Fibroblast of gingiva (primary cell): Measurements from ENCODE around the gene CNFN.

Experiments used
- DNase-seq: peaks from one replicate; pipeline ENCODE4 v3.0.0-alpha.2; 2011; ENCODE audit warnings: low read depth

The CNFN gene

GRCh38 chr19:42389899-42390298, at the start of gene CNFN:
CNFN (minus strand) TSS chr19:42390297; CDS start chr19:42389037, 1,260 bp downstream.
- DNase-seq, result no peak

DNA sequence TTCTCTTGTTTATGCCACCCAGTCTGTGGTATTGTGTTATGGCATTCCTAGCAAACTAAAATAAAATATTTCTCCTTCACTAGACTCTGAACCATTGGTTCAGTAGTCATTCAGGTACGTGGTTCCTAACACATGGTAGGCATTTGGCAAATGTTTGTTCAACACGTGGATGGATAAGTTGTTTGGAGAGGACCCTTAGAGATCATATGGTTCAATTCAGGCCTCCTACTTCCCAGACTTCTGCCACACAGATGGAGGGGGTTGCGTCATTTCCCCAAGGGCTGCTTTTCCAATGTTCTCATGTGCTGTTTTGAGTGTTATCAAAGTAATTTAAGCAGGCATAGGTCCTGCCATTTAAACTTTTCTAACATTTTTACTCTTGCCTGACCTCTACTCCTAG, 45.9 kb upstream of the CNFN start:
- peak; percentile 82 for DNase-seq

- no peak for DNase-seq
Measured at GRCh38 chr19:42435316-42435715, 45.2 kb upstream of the CNFN start.

- DNase-seq, result peak; percentile 72
Measured at GRCh38 chr19:42433503-42434260, 43.6 kb upstream of the CNFN start.

- DNase-seq, result no peak
Measured at GRCh38 chr19:42431486-42431885, 41.4 kb upstream of the CNFN start.

- DNase-seq, result no peak
Measured at GRCh38 chr19:42428676-42429075, 38.6 kb upstream of the CNFN start.

DNA sequence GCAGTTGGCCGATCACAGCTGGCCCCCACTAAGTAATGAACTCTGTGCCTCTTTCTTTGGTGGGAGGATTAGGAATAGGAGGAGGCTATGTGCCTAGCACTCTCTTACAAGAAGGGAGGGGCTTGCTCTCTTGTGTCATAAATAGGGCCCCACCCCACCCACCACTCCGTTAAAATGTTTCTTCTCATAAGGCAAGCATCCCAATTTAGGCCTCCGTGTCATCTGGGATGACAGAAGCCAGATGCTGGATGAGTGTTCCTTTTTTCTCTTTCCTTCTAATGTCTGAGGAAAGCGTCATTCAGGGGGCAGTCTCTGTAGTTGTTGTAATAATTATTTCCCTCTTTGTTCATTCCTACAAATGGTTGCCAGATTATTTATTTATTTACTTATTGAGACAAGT, 37.2 kb upstream of the CNFN start, which contains the start of gene LIPE:
LIPE (minus strand) TSS at position 76 of the 400 bp plus-strand sequence. CDS start 239 bp downstream, outside the sequence.
- DNase-seq, result no peak

DNA sequence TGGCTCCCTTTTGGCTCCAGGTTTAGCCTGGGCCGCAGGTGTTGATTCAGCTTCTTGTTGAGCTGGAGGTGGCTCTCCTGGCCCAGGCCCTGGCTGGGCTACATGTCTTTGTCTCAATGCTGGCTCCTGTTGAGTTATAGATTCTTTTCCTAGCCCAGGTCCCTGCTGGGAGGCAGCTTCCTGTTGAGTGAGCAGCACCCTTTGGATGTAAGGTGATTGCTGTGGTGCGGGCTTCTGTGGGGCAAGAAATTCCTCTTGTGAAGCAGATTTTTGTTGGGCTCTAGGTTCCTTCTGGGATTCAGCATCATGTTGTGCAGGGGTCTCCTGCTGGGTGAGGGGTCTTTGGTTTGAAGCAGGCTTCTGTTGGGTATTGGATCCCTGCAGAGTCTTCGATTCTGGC, 36.5 kb upstream of the CNFN start:
- no peak for DNase-seq

DNA sequence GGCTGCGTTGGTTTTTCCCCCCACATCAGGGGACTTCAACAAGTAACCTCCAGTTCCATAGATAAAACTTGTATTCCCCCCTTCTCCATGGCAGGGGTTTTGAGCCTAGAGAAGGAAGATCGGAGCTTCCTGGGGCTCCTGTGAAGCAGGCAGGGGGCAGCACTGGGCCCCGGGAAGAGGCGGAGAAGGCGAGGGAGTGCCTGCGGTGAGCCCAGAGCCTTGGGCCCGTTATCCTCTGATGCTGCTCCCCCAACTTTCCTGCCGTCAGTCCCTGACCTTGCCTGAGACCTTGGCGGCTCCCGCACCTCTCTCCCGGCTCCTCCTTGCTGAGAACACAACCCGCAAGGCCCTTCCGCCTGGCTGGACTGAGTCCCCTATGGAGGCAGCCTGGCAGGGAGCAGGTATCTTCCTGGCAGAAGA, 34.6 kb upstream of the CNFN start:
- DNase-seq, result no peak

DNA sequence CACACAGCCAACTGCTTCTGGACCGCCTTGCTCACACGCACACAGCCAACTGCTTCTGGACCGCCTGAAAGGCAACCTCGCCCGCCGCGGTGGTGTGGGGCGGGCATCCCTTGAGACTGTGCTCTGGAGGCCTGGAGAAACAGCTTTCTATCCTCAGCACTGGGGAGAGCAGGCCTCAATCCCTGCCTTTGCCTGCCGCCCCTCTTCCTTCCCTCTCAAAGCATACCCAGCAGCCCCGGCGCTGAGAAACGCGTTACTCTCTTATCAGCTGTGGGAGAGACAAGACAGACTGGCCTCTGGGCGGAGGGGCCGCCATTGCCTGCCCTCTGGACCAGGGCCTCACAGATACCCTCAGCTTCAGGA, 34.2 kb upstream of the CNFN start:
- no peak for DNase-seq

GRCh38 chr19:42423462-42424344, 33.6 kb upstream of the CNFN start:
- peak; percentile 91 for DNase-seq

- no peak for DNase-seq
Measured at GRCh38 chr19:42422901-42423461, 32.9 kb upstream of the CNFN start.

DNA sequence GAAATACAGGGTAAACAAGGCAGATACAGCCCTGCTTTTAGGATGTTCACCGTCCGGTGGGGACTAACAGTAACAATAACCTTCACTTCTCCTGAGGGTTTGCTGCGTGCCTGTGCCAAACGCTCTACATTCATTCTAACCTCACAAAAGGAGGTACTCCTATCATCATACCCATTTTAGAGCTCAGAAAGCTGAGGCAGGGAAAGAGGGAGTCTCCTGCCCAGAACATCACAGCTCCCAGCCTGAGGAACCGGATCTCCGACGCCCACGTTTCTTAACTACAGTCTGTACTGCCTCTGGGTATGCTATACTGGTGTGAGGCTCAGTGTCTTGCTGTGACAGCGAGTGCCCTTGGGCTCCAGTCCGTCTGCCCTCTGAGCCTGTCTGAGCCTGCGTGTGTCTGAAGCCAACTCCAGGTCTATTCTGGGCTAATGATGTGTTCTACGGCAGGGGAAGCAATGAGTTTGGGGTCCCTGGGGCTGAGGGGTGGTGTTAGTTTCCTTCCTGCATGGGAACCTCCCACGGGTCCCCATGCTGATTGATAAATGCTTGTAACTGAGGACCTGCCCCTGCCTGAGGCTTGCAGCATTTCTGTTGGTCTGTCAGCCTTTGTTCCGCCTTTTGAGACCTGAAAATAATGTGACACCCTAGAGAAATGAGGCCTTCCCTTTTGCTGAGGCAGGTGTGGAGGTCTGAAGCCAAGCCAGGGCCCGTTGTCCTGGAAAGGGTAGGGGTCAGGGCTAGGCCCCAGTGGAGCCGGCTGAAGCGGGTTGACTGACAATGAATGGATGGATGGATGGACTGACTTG, 32.2 kb upstream of the CNFN start:
- no peak for DNase-seq

DNA sequence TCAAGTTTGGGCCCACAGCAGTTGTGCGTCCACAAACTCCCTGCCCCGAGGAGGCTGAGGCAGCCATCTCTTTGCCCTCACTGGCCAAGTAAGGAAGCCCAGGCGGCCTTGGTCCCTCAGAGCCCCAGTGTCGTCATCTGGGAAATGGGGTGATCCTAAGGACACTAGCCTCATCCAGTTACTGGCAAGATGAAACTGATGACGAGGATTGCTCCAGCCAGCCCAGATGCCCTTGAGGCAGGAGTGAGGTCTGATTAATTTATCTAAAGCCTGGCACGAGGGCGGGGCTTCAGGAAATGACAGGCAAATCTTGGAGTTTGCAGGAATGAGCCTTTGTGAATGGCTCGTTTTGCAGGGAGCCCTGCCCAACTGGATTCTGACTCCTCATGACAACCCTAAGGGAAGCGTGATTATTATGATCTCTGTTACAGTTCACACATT, 31.5 kb upstream of the CNFN start:
- no peak for DNase-seq

DNA sequence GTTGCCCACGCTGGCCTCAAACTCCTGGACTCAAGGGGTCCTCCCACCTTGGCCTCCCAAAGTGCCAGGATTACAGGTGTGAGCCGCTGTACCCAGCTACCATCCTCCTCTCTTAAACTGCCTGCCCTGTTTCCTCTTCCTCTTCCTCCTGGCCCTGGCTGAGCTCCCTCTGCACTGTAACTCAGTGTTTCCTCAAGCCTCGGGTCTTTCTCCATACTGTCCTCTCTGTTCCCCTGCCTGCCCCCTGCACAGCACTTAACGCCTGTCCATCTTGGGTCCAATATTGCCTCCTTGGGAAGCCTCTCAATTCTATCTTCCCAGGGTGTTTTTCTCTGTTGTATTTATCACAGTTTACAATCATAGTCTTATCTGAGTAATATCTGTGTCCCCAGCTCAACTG, 31.0 kb upstream of the CNFN start:
- no peak for DNase-seq

DNA sequence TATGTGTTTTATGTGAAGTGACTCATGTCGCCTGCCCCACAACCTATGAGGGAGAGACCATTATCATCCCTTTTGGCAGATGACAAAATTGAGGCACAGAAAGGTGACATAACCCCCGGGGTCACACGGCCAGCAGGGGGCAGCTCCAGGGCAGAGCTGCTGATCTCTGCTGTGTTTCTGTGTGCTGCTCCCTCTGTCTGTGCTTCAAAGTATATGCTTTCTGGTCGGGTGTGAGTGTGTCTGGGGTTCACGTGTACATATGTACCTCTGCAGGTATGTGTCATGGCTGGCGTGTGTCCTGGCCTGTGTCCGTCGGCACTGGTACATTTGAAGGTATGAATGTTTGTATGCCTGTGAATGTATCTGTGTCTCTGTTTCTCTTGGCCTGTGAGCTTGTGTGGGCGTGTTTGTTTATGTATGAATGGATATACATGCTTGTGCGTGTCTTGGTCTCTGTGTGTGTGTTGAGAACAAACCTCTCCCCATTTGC, 30.0 kb upstream of the CNFN start:
- peak; percentile 46 for DNase-seq

GRCh38 chr19:42419309-42419708, 29.2 kb upstream of the CNFN start:
- no peak for DNase-seq

- no peak for DNase-seq
Measured at GRCh38 chr19:42412661-42413076, 22.6 kb upstream of the CNFN start.

DNA sequence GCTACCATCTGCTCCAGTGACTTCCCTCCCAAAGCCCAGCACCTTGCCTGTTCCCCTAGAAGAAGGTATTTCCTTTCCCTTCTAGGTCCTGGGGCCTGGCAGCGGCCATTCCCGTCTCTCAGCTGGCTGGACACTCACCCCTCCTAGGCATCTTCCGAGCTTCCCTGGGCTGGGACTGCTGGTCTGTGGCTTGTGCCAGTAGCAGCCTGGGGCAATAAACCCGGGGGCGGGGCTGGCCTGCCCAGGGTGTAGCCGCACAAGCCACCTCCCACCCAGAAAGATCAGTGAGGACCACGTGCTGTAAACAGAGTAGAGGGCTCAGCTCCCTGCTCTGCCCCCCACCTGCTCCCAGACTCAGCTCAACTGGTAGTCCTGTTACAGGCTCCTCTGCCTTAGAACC, 22.1 kb upstream of the CNFN start:
- peak; percentile 31 for DNase-seq

DNA sequence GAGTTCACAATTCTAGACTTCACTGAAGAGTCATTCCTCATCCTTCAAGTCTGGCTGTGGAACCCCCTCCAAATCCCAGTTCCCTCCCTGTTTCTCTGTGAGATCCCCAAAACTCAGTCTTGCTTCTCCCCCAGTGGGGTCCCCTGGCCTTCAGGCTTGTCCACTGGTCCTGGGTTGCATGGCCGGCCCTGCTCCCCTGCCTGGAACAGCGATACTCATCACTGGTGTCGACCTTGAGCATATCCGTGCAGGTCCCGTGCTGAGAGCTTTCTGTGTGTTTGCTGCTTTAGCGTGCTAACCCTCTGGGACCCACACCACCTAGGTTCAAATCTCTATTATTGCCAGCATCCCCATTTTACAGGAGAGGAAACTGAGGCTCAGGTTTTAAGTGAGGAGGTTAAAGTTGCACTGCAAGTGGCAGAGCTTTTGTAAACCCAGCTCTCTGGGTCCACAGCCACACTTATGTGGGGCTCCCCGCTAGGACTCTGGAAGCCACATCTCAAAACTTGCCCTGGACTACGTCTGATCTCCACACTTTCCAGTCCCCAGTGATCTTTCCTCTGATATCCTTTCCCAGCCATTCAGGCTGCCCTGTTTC, 21.6 kb upstream of the CNFN start:
- no peak for DNase-seq

DNA sequence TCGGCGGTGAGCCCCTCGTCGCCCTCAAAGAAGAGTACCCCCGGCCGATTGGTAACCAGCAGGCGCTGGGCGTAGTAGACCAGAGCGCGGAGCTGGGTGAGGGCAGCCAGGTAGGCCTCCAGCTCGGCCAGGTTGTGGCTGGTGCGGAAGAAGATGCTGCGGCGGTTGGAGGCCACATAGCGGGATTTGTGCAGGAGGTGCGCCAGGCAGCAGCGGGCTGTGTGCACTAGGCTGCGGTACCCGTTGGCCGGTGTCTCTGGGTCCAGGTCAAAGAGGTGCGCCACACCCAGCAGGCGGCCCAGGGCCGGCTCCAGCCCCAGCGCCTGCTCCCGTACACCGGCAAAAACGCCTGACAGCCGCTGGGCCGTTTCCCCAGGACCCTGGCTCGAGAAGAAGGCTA, 20.3 kb upstream of the CNFN start:
- no peak for DNase-seq
